ENCODE results near the gene ZBTB7C.

ZBTB7C gene

DNA sequence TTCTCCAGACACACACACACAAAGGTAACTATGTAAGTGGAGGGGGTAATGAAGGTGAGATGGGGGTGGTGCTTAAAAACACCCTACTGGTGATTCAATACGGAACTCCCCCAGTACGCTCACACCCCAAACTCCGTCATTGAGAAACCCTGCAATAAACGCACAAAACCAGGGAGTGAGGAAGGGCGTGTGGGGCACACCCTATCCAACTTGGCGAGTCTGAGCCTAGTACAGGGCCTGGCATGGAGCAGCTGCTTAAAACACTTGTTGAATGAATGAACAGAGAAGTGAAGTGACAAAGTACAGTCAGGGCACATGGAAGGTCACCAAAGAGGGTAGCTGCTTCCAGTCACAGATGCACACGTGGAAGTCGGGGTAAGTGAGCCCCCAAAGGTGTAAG lies 331.9 kb downstream of the ZBTB7C start:
- DNase-seq, result no peak

DNA sequence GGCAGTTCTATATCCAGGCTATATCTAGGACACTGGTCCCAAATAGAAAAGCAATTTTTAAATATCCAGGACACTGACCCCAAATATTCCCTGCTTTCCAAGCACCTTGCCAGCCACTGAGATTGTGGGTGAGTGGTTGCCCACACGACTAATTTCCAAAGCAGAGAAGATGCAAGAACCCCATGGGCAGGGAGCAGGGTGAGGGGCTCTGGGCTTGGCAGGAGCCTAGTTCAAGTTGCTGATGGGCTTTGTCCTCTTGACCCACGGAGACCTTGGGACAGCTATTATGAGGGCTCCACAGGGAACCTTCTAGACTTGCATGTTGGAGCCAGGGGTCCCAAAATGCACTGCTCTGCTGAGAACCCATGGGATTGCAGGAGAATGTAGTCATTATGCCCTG lies 332.7 kb downstream of the ZBTB7C start:
- DNase-seq, result no peak

DNA sequence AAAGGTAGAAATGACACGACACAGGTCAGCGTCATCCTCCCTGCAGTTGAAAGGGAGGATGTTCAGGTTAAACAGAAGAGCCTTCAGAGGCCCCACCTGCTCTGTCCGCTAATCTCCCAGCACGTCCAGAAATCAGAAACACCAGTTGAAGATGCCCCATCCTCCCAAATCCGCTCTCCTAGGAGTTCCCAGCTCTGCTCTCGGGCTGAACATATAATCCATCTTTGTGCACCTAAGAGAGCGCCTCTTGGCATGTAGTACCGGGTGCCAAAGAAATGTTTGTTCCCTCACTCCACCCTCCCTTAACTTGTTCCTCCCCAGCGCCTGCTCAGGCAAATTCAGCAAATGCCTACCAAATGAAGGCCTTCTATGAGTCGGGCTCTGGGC lies 333.5 kb downstream of the ZBTB7C start:
- no peak for DNase-seq

DNA sequence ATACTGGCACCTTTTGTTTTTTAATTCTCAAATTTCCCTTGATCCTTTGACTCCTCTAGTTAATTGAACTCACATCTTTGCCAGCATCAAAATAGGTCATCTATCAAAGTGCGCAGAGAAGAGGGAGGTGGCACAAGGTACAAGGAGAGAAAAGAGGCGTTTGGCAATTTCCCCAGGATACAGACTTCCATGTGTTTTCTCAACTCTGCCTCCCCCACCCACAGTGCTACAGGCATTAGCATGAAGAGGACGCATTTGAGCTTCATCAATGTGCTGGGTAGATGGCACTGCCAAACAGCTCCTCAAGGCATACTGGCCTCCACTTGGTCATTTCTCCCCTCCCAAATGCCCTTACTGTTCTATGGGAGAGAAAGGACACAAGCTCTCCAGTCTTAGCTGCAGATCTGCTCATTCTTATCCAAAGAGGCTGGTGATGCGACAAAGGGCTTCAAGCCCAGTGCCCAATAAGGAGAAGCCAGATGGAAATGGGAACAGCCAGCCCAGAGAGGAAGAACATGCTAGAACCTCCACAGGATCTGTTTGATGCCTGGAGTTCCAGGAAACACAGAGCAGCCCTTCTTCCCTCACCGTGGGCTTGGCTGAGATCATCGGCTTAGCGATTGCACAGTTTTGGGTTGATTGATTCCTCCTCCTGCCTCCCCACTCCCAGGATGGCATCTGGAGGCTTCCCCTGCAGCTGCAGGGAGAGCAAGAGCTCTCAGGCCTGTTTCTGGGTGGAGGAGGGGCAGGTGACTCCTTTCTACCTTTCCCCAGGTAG lies 334.1 kb downstream of the ZBTB7C start:
- no peak for DNase-seq

DNA sequence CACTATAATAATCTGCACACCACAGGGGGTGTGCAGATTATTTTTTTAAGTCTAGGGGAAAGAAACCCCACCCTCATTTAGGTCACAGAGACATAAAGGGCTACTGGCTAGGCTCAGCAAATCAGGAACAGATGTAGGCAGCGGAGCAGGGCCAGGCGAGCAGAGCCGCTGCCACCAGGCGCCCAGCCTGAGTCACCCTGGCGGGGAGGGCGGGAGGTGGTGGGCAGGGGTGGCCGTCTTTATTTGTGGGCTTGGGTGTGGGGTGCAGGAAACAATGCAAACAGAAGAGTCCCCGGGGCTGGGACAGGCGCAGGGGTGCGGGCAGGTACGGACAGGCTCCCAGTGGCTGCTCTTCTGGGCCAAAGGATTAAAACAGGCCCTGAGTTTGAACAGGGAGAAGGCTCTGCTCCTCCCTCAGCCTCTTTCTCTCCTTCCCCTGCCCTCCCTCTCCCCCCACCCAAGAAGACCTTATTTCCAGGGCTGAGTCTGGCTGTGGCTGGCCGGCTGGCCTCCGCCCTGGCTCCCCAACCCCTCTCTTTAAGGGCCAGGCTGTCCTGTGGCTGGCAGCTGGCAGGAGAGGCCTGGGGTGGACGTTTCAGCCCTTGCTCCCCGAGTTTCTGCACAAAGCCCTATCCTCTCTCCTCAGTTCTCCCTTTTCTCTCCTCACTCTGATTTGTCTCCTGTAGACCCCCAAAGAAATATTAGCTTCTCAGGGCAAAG lies 335.8 kb downstream of the ZBTB7C start:
- no peak for DNase-seq

DNA sequence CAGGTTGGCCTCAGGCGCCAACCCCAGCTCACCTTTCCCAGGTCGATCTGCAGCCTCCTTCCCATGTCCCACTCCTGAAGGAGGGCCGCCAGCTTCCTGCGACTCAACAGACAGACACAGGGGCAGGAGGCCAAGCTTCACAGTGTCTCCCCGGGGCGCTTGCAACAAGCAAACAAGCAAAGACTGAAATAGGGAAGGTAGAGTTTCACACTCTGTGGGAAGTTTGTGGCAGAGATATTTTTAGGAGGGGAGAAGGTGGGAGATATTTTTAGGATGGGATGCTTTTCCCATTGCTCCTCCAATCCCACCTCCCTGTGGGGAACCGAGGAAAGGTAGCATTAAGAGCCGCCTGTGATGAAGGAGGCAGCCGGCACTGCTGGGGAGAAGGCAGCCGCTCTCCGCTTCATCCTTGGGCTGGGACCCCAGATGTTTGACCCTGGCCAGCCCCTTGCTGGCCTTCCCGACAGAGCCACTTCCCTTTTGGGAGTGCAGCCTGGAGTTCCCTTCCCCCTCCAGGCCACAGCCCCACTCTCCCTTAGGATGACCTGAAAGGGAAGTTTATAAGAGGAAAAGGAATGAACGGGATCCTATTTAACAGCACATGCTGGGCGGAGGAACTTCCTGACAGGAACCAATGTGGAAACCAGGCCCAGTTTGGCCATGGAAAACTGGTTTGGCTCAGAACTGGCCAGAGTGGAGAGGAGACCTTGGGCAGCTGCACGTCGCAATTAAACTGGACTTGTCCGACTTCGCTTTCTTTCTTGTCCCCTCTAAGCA lies 336.6 kb downstream of the ZBTB7C start:
- no peak for DNase-seq

DNA sequence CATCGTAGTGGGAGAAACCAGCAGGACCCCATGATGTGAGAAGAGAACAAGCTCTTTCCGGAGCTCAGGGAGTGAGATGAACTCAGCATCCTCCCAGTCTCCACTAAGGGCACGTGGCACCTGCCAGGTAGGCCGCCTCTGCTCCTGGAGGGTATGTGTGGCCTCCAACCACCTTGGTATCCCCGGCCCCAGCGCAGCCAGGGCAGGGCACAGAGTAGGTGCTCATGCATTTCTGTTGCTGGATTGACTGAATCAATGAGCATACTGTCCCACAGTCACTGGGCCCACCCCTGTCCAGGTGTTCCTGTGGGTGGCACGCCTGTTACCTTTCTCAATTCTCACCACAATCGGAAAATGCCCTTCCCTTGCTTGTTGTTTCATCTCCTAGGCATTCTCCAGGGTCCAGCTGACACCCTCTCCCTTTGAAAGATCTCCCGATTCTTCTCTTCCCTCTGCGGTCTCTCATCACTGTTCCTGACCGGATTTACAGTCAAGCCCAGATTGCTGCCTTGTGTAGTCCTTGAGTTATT lies 340.2 kb downstream of the ZBTB7C start:
- DNase-seq, result no peak

DNA sequence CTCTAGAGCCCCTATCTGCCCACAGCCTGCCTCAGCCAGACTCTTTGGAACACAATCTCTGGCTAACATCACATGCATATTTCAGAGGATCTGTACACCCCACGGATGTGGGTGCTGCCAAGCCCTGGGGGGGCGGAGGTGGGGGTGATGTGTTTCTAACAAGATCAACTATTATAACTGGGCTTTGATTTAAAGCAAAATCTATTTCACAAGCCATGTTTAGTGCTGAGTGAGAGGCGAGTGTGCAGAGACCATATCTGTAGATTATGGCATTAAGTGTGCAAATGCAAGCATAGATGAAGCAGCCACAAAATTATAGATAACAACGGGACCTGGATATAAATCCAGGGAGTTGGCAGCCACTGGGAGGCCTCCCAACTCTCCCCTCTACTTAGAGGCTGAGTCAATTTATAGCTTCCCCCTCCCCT lies 342.9 kb downstream of the ZBTB7C start:
- DNase-seq, result no peak

DNA sequence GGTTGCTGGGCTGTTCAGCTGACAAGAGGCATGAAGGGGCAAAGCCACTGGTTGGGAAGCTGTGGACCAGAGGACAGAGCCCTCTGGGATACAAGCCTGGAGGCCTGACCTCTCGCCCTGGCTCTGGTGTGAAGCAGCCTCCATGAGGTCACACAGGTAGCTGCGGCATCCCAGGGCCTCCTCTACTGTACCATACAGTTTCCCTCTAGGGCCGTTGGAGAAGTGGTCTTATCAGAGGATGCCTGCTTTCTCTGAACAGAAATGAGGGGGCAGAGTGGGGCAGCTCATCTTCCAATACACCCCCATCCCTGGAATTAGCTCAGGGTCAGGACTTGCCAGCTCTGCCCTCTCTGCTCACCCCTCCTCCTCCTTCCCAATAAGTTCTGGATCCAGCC lies 343.6 kb downstream of the ZBTB7C start:
- no peak for DNase-seq

DNA sequence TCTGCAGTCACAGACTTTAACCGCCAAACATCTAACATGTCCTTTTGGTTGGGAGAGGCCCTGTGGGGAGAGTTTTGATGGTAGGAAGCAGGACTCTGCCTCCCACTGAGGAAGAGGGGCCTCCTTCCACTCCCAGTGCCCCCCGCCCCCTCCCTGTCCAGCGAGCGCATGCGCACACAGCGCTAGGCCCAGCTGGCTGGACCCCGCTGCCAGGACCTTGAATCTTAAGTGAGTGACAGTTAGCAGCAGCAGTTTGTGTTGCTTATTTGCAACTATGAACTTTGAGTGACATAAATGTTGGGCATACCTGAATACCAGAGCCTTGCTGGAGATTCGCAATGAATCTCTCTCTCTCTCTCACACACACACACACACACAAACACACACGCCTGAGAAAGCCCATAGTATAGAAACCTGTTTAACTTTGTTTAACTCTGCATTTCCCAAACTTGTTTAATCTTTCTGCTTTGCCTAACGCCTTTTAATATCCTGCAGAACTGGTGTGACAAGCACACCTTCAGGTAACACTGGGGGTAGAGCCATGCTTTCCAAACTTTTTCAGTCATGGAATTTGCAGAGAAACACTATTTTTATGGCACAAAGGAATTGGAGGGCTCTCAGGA lies 344.1 kb downstream of the ZBTB7C start:
- DNase-seq, result no peak

DNA sequence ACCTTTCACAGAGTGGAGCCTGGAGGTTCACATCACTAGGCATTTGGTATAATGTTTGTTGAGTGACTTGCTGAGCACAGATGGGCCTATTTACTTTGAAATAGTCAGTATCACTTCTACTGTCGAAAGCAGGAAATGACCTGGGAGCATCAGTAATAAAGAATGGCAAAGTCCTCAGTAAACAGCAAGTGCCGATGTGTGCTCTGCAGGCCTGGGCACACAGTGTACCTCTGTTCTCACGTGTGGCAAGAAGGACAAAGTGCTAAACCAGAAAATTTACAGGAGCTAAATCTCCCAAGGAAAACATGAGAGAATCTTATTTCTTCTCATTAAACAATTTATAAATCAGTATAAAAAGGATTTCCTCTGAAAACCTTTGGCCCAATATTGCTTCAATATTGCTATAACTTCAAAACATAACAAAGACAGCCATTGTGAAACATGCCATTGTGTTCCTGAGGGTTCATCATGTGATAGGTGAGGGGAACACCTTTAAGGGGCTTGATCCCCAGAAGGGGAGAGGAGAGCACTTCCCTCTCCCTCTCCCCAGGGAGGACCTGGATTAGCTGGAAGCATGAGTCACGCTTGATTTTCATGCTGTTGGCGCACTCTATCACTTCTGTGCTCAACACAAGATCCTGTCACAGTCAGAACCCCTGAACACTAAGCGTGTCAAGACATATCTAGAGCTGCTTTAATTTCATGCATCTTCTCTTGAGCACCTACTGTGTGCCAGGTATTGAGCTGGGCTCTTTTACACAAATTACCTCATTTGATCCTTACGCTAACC lies 347.2 kb downstream of the ZBTB7C start:
- no peak for DNase-seq

DNA sequence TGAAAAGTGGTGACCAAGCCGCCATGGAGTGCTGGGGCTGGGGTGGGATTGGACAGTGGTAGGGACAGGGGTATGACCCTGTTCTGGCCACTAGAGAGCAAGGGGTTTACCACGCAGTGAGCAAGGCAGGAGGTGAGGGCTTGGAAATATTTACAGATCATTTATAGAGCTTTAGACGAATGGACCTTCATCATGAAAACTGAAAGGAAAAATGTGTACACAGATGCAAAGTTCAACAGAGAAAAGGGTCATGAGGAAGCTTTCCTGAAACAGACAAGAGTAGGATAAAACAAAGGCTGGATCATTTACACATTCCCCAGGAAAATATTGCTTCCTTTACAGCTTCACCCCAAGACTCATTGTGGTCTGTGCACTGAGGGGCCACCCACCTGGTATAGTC lies 348.2 kb downstream of the ZBTB7C start:
- no peak for DNase-seq

DNA sequence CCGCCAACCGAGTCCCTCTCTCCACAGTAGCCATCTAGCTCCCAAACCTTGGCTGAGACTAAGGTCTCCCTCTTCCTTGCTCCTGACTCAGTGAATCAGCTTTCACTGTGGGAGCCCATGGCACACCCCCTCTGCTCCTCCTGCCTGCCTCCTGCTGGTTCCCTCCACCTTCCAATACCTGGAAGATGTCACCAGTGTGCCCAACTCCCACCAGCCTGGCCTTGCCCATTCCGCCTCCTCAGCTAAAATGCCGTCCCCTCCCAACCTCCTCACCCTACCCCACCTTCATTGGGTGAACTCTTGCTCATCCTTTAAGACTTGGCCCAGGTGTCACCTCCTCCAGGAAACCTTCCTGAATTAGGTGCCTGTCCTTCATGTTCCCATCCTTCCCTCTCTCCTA lies 348.8 kb downstream of the ZBTB7C start:
- DNase-seq, result no peak

DNA sequence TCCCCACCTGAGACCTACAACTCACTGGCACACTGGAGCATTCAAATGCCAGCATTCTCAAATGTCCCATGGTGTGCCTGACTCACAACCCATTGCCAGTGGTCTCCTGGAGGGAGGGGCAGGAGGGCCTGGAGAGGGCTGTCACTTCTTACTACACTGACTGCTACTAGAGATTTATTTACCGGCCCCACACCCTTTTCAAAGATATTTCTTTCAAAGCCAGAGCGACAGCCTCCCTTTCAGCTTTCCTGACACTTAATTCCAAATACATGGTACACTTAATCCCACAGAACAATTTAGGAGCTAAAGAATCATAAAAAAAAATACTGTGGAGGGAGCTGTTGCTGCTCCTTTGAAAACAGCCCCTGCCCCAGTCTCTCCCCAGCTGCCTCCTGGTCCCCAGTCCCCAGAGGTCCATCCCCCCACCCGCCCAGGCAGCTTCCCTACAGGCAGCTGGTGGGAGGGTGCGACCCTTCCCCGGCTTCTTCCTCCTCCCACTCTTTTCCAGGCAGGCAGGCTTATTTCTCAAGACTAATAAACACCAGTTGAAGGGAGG lies 349.6 kb downstream of the ZBTB7C start:
- no peak for DNase-seq

DNA sequence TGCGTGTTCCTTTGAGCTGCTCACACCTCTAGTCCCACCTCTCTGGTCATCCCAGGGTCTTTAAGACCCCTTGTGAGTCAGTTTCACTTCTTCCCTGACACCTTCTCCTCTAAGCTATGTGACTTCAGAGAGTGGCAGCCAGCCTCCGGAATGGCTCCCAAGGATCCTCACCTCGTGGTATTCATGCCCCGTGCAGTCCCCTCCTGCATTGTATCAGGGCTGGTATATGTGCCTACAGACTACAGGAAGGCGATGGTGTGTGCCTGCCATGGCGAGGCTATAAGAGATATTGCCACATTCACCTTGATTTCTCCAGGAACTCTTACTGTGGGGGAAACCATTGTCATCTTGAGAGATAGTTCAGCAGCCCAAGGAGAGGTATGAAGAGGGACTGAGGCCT lies 350.7 kb downstream of the ZBTB7C start:
- no peak for DNase-seq

DNA sequence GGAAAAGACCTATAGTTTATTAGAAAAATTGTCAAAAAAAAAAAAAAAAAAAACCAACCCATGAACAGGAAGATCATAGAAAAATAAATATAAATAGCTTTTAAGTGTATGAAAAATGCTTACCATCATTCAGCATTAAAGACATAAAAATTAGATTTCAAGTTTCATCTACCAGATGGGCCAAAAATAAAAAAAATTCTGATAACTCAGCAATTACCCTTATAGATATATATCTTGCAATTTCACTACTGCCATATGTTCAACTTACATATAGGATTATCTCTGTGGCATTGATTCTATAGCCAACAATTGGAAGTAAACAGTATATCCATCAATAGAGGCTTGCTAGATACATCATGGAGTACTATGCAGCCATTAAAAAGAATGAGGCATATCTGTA lies 352.2 kb downstream of the ZBTB7C start:
- DNase-seq, result no peak

DNA sequence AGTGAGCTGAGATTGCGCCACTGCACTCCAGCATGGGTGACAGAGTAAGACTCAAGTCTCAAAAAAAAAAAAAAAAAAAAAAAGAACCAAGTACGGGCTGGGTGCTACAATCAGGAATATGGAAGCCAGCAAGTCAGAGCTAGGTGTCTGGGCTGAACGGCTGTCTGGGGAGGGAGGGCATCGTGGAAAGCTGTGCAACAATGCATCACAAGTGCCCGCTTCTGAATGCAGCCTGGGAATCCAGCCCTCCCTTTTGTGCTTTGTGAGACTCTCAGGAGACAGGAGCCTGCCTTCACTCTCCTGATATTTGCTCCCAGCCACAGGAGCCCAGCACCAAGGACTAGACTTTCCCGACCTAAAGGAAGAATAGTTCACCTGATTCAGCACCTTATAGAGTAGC lies 353.8 kb downstream of the ZBTB7C start:
- DNase-seq, result no peak

DNA sequence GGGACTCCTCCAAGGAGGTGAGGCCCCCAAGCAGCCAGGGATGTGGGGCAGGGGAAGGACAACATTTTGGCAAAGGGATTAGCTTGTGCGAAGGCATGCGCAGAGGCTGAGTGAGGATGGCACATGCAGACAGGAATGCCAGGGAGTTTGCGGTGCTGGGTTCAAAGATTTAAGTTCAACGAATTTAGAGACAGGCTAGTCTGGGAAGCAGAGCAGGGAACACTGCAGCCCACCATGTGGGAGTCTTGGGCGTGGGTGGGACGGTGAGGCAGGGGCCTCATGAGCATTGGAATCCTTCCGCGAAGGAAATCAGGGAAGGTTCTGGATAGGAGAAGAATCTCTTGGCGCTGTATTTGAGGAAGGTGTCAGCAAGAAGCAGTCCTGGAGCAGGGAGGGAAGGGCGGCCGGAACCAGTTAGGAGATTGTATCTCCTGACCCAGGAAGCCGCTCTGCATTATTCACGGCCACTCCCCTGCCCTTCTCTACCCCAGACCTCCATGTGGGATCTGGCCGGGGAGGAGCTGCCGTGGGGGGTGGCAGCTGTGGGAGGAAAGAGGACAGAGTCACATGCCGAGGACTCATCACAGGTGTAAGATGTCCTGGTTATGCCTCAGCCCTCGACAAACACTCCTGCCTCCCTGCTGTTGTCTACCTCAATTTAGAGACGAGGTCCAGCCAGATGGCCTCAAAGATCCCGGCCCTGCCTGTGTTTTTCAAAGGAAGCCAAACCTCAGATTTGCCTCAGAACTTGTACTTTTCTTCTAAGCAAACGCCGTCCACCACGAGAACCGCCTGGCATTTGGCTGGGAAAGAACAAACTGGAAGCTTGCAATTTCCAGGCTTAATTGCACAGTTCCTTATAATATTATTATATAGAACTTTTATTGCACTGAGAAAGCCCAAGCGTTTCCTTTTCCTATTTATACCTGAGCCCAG lies 355.0 kb downstream of the ZBTB7C start:
- no peak for DNase-seq

DNA sequence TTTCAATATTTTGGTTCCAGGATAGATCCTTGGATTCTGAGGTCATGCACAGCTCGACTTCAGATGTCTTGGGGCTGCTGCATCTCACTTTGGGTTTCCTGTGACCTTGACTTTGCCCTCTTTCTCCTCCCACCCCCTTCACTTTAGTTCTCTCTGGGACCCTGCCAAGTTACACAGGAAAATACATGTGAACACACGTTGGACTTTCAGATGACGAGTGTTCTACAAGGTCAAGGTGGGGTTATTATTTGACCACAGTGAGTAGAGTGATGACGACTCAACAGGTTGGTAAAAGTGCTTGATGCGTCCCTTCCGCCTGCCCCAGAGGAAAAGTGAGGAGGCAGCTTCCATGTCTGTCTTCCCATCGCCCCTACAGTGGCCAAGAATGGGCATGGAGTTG lies 356.3 kb downstream of the ZBTB7C start:
- DNase-seq, result no peak

DNA sequence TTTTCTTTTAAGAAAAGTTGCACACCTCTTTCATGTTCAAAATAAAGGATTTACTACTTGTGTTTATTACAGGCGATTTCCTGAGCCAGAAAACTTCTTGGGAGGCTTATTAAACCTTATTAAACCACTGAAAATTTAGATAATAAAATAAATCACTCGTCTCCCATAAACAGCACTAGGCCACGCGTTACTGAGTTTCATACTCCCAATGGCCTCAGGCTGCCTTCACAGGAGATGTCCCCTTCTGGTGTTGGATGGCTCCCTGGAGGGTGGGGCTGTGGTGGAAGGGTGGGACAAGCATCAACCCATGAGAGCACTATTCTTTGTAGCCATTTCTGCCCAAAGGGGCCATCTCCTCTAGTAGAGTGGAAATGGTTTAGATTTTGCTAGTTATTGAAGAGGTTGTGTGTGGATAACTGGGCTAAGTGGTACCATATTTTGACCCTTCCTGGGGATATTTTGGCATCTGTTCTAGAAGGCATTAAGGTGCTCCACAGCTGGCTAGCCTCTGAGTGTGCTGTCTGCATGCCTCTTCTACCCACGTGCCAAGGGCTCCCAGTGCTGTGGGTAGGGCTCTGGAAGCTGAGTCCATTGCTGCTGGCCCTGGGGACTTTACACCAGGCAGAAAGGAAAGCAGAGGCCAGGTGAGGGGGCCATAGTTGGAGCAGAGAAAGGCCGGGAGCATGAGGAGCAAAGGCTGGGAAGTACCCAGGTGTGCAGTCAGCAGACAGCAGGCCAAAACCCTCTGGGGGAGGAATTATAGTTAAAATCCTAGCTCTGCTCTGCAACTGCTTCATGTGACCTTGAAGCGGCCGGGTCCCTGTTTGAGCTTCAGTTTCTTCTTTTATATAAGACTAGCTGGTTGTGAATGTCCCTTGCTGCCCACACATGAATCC lies 357.0 kb downstream of the ZBTB7C start:
- peak; percentile 49 for DNase-seq
